GM21367 (cell line): Measurements from ENCODE around the gene ETV6.

ENCODE experiments used
- ATAC-seq: cut with Tn5 transposase; IDR thresholded peaks from one replicate; pipeline ENCODE4 v1.9.1; 2021; ENCODE audit not compliant: unreplicated experiment

ETV6 gene

DNA sequence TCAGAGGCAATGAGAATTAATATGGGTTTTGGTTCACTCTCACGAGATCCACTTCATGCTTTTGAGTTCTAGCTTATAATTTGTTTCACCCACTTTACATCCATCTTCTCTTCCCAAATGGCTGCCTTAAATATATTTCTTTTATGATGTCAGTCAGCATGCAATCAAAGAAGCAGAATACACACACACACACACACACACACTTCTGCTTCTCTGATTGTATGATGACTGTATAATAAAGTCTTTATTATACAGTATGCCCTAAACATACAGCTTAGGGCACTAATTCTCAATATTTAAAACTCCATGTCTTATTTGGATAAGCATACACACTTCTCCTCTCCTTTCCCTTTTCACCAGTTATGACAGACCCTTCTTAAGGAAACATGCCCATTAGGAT, 6.7 kb upstream of the ETV6 start:
- ATAC-seq: no peak

- ATAC-seq: no peak
These were observed 4.1 kb upstream of the ETV6 start for GRCh38 chr12:11645391-11645790.

DNA sequence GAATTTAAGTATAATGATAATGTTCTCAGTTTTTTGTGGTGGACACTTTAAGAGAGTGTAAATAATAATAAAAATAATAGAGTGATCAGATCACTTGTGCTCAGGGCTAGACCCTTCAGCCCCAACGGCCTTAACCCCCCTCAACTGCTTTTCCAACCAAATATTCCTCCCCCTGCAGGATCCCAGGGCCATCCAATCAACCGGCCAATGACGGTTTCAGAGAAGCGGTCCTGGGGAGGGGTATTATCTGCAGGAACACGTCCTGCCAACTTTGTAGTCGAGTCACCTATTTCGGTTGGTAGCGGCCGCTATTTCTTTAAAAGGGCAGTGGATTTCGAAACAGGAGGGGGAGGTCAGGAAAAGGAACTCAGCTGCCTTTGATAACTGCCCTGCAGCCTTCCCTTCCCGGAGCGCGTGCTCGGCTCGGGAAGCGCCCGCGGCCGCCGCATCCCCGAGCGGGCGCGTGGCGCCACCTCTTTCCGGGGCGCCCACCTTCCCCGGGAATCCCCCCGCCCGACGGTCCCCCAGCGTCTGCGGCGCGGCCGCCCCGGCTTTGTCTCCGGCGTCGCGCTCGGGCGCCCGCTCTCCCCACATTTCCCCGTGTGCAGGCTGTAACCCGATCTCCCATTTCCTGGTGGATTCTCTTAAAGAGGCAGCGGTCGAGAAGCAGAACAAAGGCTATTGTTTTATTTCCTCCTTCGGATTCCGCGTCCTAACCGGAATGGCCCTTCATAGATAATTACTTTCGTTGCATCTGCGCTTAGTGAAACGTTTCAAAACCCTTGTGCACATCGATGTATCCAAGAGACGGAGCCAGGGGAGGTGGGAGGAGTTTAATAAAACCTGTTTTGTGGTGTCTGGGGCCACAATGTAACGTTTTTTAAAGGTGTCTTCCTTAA, 711 bp upstream of the ETV6 start:
- peak; percentile 18 for ATAC-seq

DNA sequence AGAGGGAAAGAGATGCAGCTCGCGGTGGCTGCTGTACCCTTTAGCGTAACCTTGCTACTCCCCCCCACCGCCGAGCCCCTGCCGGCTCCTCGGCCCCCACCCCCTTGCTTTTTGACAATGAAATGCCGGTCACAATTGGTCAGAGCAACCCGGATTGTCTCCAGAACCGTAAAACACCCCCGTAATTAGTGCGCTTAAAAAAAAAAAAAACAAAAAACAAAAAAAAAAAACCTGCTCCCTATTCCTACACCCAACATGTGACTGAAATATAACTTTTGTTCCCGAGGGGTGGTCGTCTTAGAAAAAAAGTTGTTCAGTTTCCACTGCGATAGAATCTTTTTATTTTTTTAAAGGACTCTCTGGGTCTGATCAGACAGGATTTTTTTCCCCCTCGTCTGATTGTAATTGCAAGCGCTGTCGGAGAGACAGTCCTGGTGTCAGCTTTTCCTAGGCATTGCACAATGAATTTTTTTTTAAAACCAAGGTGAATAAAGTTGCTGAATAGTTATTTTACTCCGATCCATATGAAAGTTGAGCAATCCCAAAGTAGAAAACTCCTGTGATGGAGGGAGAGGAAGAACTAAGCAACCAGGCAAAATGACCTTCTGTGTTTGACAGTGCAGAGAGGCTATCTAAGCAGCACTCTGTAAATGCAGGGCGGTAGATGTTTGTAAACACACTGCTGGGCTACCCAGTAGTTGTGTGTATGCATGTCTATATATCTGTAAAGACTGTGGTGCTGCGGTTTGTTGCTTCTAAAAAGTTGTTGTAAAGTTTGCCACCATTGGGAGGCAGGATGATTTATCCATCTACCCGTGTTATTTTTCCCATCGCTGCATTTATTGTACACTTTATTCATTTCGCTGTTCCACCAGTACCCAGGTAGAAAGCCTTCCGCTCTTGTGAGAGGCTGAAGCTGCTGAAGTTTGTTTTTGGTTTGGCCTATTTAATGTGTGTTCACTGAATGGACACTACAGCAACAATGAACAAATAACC, 1.1 kb downstream of the ETV6 start:
- no peak for ATAC-seq

DNA sequence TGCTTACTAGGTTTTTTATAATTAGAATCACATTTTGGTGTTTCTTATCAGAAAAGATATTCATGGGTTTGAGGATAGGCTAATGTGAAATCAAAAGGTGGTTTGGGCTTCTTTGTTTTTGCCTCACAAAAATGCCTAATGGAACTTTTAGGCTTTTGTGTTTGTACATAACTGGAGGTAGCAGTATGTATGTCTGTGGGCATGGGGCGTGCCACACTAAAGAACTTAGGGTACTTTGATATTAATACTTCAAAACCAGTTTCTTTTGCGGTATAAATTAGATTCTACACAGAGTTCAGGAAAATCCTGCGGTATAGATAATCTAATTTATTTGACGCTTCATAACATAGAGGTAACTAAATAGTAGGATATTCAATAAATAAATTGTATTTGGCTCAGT, 1.9 kb downstream of the ETV6 start:
- ATAC-seq: no peak

DNA sequence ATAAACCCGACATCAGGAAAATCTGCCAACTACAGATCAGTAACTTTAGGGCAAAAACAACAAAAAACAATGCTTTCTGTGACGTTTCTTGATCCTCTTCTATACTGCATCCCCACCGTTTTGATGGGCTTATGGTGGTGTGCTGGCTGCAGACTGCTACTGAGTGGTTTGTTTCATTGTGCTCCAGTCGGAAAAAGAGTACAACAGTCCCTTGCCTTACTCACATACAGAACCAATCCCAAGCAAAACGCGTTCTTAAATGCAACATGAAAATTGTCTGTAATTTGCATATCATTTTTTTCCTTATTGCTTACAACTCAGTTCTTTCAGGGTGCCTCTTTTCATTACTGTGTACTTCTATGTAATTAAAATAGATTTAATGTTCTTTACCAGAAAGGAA, 2.3 kb downstream of the ETV6 start:
- no peak for ATAC-seq

- no peak for ATAC-seq
These were observed 3.0 kb downstream of the ETV6 start for GRCh38 chr12:11652351-11653040.

DNA sequence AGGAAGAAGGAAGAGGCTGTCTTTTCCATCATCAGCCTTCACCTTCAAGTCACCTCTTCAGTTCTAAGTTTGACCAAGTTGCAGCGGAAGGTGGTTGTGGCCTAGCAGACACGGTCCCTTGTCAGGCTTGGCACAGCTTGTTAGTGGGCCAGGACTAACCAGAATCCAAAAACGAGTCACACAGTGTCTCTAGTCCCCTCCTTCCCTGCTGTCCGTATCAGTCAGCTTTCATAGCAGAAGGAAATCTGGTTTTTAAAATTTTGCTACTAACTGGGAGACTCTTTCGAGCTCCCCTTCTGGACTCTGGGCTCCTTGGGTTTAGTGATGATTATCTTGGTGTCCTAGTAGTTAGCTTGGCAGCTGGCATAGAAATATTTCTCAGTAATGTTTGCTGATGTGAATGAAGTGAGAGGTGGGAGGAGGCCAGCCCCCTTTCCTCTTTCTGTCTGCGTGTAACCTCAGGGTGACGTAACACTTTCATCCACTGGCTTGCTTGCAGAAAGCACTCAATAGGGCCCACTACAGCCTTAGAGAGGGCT, 3.8 kb downstream of the ETV6 start:
- no peak for ATAC-seq

DNA sequence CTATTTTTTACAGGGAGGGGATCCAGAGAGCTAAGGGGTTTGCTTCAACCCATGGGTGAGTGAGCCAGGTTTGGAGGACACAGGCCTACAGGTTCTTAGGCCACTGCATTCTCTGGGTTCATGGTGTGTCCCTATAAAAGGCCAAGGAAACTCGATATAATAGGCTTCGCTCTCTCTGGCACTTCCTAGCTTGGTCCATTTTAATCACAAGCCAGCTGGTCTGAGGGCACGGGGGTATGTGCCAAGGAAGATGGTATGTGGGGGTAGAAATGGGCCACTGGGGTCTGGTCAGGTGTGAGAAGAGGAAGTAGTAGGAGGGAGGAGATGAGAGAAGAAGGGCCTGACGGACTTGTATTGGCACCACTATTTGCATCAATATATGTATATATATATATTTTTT, 4.9 kb downstream of the ETV6 start:
- no peak for ATAC-seq

GRCh38 chr12:11654802-11655201, 5.3 kb downstream of the ETV6 start:
- ATAC-seq: no peak

DNA sequence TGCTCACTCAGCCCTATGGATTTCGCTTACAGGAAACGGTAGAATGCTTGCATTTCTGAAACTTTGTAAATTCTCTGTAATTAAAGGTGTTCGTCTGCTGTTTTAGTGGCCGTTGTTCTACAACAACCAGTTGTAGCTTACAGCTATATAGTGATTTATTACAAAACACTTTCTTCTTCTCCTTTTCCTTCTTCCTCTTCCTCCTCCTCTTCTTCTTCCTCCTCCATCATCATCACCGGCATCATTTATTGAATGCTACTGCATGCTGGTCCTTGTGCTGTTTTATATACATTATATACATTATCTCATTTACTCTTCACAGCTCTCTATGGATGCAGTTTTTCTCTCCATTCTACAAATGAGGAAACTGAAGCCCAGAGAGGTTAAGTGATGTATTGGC, 6.4 kb downstream of the ETV6 start:
- no peak for ATAC-seq

DNA sequence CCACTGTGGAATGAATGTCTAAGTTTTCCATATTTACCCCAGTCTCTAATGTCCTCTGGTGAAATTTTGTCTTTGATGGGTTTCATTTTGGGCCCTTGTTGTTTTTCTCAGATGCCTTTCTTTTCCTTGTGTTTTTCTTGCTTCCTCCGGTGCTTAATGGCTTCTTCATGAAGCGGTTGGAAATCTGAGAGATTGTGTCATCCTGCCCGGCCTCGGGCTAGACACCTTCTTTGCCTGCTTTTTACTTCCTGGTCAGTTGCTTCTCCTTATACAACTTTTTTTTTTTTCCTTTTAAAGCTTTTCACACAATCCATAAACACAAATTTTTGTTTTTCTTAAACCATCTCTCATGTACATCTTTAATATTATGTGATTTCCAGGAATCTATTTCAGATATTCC, 7.1 kb downstream of the ETV6 start:
- ATAC-seq: no peak

GRCh38 chr12:11657511-11657910, 8.0 kb downstream of the ETV6 start:
- no peak for ATAC-seq

DNA sequence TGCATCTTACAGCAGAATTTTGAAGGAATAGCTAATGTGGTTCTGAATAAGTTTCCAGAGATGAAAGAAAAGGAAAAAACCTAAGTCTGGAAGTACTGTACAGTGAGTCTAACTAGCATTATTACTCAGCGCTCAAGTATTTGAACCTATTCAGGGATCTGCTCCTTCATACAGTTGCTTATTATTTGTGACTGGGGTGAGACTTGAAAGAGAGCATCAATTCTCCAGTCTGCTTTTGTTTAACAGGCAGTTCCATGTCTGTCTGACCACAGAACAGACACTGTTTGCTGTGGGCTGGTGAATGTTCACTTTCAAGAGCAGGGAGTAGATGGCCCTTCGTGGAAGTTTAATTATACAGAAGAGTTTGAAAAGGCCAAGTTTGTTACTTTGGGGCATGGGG, 9.3 kb downstream of the ETV6 start:
- ATAC-seq: no peak

DNA sequence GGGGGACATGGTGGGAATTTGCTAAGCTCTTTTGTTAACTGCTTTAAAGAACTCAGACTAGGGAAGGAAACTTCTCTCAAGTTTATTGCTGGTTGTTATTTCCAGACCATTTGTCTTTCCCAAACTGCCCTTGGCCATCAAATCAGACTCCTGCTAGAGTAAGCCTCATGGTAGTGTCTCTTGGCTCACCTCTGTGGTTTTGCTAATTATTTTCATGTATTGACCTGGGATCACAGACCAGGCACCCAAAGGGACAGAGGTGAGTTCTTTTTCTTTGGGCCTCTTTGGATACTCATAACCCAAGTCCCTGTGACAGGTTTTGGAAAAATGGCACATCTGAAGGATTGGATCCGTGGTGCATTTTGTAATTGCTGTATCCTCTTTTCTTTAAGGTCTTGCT, 11.2 kb downstream of the ETV6 start:
- no peak for ATAC-seq

DNA sequence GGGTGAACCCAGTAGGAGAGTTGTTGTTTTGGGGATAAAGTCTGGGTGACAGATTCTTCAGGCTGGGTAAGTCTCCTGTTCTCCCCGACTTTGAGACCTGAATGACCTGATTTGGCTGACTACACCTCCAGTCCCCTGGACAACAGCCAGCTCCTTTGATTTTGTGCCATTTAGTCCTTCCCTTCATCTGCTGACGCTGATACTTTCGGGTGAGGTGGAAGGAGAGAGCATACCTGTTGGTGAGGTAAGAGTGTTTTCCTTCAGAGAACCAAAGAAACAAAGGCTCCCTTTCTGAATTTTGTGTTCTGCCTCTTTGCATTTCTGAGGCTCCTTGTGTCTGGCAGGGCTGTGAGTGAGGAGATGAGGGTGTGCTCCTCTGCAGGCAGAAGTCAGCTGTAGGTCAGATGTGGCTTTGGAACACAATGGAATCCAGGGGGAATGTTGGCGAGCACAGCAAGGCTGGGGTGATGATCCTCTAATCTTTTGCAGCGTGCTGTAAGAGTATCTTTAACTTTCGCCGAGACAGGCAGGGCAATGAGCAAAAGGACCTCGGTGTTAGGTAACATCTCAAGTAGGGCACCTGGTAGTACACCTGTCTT, 12.1 kb downstream of the ETV6 start:
- ATAC-seq: no peak

DNA sequence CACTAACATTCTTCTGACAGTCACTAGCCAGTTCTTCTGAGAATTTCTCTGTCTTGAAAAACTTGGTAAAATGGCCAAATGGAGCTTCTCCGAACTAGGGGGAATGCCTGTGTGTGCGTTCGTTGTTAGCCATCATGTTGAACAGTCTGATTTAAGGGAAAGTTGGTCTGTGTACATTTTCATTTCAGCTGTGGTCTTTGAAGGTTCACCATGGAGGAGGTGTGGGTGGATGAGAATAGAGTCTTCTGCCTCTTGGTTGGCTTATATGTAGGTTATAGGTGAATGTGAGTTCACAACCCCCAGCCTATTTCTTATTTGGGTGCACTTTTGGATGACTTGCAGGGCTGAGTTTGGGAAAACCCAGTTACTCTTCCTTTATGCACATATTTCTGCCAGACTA, 12.9 kb downstream of the ETV6 start:
- no peak for ATAC-seq

- ATAC-seq: no peak
These were observed 13.7 kb downstream of the ETV6 start for GRCh38 chr12:11663130-11663529.

DNA sequence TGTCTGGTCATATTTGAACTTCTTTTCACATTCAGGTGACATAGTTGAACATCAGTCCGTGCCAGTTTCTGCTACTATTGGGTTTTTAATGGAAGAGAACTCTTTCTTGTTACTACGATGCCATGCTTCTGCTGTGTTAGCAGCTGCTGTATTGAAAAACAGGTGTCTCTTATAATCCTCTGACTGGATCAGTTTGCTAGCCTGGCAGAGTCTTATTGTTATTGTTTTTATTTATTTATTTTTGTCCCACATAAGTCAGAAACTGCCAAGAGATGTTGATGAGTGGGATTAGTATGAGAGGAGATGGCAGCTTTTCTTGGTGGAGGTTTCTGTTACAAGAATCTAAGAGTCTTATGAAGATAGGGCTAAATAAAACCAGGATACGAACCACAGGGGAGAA, 14.6 kb downstream of the ETV6 start:
- ATAC-seq: no peak

- no peak for ATAC-seq
These were observed 16.9 kb downstream of the ETV6 start for GRCh38 chr12:11666131-11667050.
